A375 (cell line): ENCODE data around the gene SMAD1. TPM values are rescaled to one million over a fixed set of nuclear protein-coding genes. Genes with fewer than 3 reads are reported as not detected.

Experiments used
- total RNA-seq: library from RNA; depleted of rRNA; stranded (reverse); fragments of >200 nt; shearing (Covaris generic); gene quantifications from 2 replicates; pipeline ENCODE4 v1.2.3, GENCODE V29; 2014; rRNA removed

SMAD1 gene
- 9.2 and 10.0 TPM in 2 replicates for total RNA-seq

GRCh38 chr4:145481164-145481941, at the start of gene SMAD1:
Gene SMAD1 (plus strand): TSS chr4:145481853. CDS start chr4:145514614, 32,761 bp downstream.

Other genes with a start within 250 kb of the SMAD1 start
- gene MMAA, start 137.5 kb downstream of the SMAD1 start, total RNA-seq = 1.2 and 2.8 TPM in 2 replicates
- gene C4orf51, start 198.3 kb downstream of the SMAD1 start, total RNA-seq = not detected in 2 replicates